SHP77 (cell line): ENCODE measurements around the gene DPH6.

Experiments
- DNase-seq, 2 experiments: peaks; one replicate each; lab custom pipeline; 2025; lab: John Stamatoyannopoulos, UW

The DPH6 gene

GRCh38 chr15:35540885-35541284, 5.1 kb downstream of the DPH6 start:
- no peak for DNase-seq

DNA sequence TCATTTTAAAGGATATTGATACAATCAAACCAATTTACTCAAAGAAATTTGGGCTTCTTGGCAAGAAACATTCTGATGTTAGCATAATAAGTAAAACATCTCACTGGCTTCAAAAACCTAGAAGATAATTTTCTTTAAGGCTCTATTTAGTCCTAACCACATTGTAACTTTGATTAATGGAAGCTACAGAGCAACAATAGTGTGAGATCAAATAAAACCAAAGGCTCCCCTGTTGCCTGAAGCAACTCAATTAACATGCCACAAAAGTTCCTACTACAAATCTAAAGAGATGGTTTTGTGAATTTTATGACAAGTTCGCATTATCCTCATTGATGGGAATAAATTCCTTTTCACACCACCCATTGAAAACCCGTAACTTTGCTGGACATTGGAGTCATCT, 5.9 kb downstream of the DPH6 start:
- no peak for DNase-seq

GRCh38 chr15:35535365-35535916, 10.5 kb downstream of the DPH6 start:
- no peak for DNase-seq

- DNase-seq: no peak
Observed at GRCh38 chr15:35533130-35534110, 12.5 kb downstream of the DPH6 start.

GRCh38 chr15:35530698-35531097, 15.3 kb downstream of the DPH6 start:
- DNase-seq: no peak

GRCh38 chr15:35529784-35530183, 16.2 kb downstream of the DPH6 start:
- no peak for DNase-seq

GRCh38 chr15:35522061-35522460, 23.9 kb downstream of the DPH6 start:
- DNase-seq: no peak

DNA sequence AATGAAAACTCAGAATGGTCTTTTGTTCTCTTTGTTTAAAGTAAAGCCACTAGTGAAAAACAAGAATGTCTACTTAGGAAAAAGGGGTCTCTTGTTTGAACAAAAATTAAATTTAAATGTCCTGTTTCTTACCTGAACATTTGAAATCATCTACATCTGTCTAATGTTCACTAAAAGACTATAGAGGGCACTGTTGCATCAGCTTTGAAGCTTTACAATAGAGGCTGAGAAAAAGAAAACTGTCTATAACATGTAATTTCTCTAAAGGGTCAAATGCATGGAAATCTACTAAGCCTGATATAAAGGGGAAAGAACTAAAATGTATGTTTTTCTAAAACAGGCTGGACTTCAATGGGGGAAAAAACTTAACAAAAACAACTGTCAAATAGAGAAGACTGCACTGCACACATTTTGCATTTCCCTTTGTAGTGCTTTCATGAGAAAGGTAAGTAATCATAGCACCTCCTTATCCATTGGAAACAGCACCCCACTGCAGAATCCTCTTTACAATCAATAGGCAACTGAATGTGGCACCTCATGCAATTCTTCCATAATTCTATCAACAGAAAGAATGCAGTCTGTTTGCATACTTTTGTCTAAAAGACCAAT, 26.3 kb downstream of the DPH6 start:
- peak; percentile 3 for DNase-seq

DNA sequence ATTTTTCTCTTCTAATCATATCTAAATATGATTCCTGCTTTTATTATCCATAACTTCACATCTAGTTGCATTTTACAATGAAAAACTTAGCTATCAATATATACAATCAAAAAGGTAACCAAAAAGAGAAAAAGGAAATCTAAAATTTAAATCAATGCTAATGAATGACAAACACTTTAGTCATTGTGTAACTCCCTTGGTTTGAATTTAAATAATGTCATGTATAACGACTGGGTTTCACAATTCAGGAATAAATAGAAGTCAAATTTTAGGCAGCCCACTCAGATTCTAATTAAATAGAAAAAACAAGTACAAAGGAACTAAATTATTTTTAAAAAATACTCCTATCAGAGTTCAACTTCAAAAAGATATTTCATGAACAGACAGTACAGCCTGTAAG, 26.9 kb downstream of the DPH6 start:
- DNase-seq: no peak

DNA sequence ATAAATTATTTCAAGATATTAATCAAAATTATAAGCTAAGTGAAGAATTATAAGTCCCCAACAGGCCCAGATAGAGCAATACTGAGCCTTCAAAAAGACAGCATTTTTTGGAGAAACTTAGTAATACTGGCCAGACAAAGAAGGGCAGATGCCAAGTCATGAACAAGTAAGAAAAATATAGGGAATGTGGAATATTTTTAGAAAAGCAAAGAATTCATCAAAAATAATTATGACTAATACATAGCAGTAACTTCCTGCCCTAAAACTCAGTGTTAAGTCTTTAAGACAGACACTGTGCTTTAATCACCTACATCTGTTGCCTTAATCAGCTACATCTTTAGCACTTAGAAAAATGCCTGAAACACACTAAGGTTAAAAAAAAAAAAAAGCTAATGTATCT, 31.2 kb downstream of the DPH6 start:
- DNase-seq: no peak

DNA sequence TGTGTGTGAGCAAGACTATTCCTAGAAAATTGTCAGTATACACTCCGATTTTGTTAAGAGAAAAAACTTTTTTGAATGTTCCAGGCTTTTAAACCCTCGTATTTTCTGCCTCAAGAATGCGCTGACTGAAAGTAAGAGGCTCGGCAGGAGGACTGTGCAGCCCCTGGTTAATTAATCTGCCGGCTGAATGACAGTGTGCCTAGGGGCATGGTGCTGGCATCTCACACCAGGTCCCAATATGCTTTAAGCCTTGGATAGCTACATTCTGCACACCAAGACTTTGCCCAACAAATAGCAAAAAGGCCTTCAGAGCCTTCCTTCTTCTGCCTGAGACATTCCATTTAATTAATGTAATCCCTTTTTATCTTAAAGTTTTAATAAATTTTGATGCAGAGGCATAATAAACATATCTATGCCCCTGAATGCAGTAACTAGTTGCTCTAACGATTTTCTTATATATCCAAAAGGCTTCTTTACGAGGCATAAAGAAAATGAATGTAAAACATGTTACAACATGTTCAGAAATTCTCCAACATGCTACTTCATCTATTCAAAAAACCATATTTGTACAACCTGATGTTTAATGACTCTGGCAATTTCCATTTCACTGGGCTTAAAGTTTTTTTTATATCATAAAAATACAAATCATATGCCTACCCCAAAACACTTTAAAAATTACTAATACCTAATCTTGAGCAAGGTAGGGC, 37.9 kb downstream of the DPH6 start:
- no peak for DNase-seq

- no peak for DNase-seq
Observed at GRCh38 chr15:35506272-35506870, 39.6 kb downstream of the DPH6 start.

GRCh38 chr15:35505809-35506208, 40.2 kb downstream of the DPH6 start:
- DNase-seq: no peak

DNA sequence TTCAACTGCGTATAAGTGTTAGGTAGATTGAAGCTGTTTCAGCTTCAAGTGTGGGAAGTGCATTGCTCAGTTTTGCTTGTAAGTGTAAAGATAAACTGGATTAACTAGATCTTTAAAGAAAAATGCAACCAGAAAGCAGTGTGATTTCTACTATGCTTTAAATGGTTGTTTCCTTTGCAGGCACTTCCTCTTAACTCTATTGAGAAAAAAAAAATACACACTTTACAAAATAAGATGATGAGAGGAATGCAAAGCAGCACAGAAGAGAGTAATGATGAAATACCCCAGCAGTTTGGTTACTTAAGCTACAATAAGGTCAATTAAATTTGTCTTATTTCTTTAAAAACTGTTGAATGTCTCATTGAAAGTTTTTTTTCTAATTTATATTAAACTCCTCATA, 40.8 kb downstream of the DPH6 start:
- no peak for DNase-seq

DNA sequence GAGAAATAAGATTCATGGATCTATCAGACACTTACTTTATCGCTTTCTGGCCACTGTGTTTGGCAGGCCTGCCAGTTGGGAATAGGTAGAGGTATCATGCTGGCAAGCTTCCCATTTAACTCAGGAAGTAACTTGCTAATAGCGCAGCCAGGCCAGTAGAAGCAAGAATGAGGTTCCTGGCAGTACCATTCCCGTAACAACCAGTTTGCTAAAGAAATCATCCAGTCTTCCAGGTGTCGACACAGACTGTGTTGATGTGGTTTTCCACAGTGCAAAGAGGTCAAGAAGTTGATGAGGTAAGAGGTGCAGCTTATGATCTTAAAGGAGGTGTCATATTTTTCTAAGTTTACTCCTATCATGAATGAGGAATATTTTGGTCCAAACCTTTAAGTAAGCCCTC, 46.2 kb downstream of the DPH6 start:
- no peak for DNase-seq

DNA sequence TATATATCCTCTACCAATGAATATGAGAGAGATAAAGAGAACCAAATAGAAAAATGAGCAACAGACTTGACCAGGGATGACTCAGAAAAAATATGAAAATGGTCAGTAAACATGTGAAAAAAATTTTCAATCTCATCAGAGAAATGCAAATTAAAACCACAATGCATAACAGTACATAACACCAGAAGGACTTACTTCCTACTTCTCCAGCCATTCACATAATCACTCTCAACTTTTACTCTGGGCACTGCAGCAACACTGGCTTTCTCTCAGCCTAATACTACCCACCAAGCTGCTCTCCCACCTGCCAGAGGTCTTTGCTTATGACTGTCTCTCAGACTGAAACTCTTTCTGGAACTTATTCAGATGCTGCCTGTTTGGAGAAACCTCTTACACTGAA, 49.4 kb downstream of the DPH6 start:
- no peak for DNase-seq

DNA sequence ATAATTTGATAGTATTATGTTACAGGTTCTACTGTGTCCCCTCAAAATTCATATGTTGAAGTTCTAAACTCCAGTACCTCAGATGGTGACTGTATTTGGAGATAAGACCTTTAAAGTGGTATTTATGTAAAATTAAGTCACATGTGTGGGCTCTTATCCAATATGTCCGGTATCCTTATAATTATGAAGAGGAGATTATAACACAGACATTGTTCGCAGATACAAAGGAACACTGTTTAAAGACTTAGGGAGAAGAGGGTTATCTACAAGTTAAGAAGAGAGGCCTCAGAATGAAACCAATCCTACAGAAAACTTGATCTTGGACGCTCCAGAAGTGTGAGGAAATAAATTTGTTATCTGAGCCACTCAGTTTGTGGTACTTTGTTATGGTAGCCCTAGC, 50.9 kb downstream of the DPH6 start:
- no peak for DNase-seq

DNA sequence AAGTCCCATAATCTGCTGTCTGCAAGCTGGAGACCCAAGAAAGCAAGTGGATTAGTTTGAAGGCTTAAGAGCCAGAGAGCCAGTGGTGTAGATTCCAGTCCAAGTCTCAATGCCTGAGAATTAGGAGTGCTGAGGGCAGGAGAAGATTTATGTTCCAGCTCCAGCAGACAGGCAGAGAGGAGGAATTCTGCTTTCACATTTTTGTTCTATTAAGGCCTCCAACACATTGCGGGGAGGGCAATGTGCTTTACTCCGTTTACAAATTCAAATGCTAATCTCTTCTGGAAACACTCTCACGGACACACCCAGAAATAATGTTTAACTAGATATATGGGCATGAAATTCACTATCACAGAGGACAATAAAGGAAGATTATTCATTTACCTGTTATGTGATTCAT, 54.0 kb downstream of the DPH6 start:
- no peak for DNase-seq

DNA sequence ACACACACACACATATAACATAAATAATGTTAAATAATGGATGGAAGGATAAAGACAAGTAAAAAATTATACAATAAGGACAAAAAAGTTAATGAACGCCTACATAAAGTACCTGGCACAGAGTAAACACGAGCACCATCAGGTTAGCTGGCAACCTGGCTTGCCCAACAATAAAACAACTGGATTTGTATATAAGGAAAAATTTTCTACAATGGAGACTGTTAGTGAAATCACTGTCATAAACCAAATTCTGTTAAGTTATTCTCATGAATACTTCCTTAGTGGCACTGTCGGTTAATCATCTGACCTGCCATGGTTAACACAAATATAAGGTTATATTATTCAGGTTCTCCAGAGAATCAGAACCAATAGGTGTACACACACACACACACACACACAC, 54.8 kb downstream of the DPH6 start:
- no peak for DNase-seq

DNA sequence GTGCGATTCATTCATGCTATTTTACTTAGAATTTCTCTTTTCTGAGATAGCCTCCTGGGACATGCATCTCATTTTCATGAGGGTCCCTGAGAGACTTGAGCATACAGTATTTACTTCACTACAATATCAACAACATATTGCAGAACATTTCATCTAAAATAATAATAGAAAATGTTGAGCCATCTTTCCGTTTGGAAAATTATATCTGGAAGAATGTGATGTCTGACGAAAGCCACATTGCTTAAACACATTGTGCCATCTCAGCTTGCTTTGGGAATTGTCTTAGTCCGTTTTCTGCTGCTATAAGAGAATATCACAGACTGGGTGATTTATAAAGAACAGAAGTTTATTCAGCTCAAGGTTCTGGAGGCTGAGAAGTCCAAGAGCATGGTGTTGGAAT, 55.5 kb downstream of the DPH6 start:
- DNase-seq: no peak

- no peak for DNase-seq
Observed at GRCh38 chr15:35487417-35487816, 58.5 kb downstream of the DPH6 start.

DNA sequence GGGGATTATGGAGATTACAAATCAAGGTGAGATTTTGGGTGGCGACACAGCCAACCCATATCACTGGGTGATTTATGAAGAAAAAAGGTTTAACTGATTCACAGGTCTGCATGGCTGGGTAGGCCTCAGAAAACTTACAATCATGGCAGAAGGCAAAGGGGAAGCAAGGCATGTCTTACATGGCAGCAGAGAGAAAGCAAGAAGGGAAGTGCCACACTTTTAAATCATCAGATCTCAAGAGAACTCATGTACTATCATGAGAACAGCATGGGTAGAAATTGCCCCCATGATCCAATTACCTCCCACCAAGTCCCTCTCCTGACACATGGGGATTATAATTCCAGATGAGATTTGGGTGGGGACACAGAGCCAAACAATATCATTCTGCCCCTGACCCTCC, 59.7 kb downstream of the DPH6 start:
- no peak for DNase-seq
